H4 (cell line): ENCODE measurements around the gene KHDRBS1. TPM values are rescaled to one million over a fixed set of nuclear protein-coding genes. Genes with fewer than 3 reads are reported as not detected.
"Not testable (repeated sequence)": the region's sequence is repeated elsewhere in the genome, so short reads cannot be mapped to it uniquely, and the experiment has no call there.

Source experiments
- DNase-seq: peaks from one replicate; pipeline ENCODE4 v3.0.0-alpha.2; 2015; ENCODE audit warnings: low spot score
- total RNA-seq: library from RNA; depleted of rRNA; stranded (reverse); fragments of >200 nt; shearing (Covaris generic); gene quantifications from 2 replicates; pipeline ENCODE4 v1.2.3, GENCODE V29; 2014

The KHDRBS1 gene
- total RNA-seq, 1 experiment from 2014 or later = 67.7 TPM

DNA sequence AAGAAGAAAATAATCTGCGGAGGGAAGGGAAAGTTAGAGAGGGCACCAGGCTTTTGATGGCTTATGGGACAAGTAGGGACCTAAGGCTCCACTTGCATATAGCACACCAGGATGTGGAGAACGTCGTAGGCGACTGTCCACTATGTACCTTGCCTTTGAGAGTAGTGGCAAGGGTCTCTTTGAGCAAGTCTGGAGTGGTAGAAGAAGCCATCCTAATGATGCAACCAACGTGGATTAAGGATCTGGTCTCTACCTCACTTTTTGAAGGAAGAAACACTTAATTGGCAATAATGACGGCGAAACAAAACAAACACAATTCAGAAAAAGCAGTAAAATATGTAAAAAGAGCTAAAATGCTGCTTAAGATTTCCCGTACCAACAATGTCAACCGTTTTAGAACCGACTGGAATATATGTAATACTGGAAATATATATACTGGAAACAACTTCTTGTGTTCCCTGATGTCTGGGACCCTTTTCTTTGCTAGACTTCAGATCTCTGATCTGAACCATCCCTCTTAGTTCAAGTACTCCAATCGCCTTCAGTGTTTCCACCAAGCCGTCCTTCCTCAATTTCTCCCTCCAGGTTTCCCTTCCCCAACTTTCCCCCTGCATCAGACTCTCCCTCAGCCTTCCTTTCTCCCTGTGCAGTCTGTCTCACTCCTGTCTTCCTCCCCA lies 821 bp upstream of the KHDRBS1 start:
- DNase-seq = no peak

DNA sequence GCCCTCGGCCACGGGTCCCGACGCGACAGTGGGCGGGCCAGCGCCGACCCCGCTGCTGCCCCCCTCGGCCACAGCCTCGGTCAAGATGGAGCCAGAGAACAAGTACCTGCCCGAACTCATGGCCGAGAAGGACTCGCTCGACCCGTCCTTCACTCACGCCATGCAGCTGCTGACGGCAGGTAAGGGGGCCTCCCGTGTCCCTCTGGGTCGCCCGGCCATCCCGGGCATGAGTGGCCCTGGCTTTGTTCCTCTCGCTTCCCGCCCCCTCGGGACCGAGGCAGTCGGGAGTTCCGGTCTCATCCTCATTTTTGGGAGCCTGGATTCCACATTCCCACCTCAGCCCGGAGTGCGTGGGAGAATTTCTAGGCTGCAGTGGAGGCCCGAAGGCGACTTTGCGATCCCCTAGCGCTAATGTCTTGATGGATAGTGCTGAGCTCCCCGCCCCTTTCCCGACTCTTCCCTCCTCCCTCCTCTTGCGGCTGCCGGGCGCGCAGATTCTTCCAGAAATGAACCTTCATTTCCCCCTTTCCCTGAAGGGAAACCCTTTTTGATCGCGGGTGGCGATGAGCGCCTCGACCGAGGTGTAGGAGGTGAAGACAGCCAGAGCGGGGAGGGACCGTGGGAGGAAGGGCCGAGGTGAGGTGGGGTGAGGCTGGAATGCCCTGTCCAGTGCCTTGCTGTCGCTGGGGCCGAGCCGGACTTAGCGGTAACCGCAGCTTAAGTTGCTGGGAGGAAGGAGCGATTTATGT lies 705 bp downstream of the KHDRBS1 start:
- peak; percentile 9 for DNase-seq

DNA sequence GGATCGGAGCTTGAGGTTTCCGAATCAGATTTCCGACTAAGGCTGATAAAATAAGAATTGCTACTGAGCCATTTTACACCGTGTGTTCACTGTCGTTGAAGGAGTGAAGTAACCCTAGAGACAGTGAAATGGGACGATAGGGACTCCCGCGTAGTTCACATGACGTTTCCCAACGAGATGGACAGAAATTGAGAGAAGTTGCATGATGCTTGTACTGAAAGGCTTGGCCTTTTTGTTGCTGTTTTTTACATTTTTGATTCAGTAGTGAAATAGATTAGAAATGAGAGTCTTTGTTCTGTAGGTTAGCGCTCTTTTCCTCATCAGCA lies 1.2 kb downstream of the KHDRBS1 start:
- no peak for DNase-seq

DNA sequence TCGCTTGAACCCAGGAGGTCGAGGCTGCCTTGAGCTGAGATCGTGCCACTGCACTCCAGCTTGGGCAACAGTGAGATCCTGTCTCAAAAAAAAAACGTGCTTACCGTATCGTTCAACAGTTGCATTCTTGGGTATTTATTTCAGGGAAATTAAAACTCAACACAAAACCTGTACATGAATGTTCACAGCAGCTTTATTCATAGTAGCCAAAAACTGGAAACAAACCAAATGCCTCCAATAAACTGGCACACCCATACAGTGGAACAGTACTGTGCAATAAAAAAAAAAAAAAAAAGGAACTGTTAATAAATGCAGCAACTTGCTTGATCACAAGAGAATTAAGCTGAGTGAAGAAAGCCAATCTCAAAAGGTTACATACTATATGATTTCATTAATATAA lies 6.7 kb downstream of the KHDRBS1 start:
- no peak for DNase-seq

DNA sequence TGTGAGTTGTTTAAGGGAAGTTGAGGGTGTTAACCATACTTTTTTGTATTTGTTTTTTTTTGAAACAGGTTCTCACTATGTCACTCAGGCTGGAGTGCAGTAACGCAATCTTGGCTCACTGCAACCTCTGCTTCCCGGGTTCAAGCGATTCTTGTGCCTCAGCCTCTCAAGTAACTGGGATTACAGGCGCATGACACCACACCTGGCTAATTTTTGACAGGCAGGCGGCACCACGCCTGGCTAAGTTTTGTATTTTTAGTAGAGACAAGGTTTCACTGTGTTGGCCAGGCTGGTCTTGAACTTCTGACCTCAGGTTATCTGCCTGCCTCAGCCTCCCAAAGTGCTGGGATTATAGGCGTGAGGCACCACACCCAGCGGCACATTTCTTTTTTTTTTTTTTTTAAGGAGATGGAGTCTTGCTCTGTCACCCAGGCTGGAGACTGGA lies 7.9 kb downstream of the KHDRBS1 start:
- not testable (repeated sequence) for DNase-seq

DNA sequence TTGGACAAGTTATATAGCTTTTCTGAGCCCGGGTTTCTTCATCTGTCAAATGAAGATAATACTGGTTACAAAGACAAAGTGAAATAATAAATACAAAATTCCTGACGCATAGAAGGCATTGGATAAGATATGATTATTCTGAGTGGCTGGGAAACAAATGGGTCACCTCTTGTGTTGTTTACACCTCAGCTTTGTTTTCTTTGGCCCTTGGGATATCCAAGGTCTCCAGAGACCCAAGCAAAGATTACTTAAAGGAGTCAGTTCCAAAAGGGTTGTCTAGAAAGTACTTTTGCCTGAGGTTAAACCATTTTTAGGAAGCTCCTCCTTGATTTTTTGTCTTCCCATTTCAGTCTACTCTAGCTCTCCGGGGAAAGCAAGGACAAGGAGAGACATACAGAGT lies 9.7 kb downstream of the KHDRBS1 start:
- DNase-seq = no peak

DNA sequence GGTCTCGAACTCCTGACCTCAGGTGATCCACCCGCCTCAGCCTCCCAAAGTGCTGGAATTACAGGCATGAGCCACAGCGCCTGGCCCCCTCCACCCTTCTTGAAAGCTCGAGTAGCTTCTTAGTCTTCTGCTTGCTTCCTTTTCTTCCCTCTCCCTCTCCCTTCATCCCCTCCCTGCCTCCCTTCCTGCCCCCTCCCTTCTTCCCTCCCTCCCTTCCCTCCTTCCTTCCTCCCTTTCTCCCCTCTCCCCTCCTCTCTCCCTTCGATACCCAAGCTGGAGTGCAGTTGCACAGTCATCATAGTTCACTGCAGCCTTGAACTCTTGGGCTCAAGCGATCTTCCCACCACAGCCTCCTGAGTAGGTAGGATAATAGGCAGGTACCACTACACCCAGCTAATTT lies 11.8 kb downstream of the KHDRBS1 start:
- no peak for DNase-seq

DNA sequence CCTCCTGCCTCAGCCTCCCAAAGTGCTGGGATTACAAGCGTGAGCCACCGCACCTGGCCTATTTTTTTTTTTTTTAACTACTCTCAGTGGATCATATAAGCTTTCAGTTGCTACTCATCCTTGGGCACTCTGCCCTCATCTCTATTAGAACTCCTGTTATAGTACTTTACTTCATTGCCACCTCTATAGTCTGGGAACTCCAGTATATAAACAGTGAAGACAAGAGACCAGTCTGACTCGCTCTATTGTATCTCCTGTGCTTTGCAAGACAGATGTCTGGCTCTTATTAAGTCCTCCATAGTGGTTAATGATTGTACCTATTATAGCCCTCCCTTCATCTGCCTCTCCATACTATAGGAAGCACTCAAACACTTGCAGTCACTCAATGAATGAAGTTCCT lies 15.1 kb downstream of the KHDRBS1 start:
- no peak for DNase-seq

DNA sequence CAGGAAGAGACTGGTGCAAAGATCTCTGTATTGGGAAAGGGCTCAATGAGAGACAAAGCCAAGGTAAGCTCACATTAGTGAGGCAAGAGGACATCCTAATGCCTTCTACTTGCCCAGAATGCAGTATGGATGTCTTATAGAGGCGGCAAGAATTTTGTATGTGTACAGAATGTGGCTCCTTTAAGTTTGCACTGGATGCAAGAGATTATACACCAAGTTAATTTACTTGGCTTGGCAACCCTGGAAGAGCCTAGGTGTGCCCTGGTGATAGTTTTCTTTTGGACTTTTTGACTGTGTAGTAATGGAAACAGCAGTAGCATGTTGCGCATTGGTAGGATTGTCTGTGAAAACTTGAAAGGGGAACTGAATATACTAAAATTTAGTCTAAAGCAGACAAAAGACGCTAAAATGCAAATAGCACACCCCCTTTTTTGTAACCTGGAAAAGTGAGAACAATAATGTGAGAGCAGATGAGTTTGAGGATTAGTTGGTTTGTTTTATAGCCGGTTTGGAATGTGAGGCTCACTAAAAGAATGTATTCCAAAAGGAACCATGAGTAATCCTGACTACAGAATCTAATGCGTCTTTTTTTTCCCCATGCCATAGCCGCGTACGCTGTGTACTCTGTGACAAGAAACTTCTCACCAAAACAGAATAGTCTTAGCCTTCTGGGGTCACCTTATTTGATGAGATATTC lies 18.1 kb downstream of the KHDRBS1 start:
- no peak for DNase-seq

DNA sequence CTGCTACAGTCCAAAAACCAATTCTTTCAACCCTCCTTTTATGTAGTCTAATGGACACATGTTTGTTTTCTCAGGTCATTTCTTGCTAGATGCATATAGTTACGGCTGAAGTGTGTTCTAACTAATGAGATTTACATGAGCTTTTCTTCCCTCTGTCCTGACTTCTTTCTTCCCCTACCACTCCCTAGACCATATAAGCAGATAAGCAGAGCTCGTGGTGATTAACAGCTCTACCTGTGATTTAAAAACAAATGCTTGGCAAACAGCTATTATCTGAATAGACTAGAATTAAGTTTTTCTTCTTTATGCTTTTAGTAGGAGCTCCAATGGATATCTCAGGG lies 18.6 kb downstream of the KHDRBS1 start:
- no peak for DNase-seq

DNA sequence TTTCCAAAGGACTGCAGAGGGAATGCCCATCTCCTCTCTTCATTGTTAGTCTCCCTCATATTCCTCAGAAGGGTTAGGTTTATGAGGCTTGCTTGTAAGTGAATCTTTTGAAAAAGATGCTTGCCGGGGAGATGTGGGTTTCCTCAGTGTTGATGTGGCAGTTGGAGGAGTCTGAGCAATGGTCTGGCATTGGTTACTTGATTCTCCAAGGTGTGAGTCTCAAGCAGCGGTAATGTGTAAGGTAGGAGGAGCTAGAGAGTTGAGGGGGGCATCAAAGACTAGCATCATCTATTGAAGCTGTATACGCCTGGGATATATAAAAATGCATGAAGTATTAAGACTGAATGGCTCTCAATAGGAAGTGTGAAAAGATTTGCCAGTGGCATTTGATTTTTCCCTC lies 21.5 kb downstream of the KHDRBS1 start:
- no peak for DNase-seq

DNA sequence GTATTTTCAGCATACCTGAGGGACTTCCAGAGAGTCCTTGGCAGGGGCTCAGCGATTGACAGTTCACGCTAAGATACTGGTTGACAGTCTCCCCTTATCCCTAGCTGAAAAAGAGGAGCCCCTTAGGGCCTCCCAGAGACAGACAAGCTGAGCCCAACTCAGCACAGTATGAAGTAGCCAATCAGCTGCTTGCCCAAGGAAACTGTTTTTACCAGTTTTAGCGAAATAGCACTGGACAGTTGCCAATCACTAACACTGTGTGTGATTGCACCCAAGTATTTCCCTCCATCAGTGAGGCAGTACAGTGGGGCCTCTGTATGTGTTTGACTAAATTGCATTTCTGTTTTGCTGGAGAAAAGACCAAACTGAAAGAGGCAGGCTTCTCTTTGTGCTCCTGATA lies 27.0 kb downstream of the KHDRBS1 start:
- no peak for DNase-seq

DNA sequence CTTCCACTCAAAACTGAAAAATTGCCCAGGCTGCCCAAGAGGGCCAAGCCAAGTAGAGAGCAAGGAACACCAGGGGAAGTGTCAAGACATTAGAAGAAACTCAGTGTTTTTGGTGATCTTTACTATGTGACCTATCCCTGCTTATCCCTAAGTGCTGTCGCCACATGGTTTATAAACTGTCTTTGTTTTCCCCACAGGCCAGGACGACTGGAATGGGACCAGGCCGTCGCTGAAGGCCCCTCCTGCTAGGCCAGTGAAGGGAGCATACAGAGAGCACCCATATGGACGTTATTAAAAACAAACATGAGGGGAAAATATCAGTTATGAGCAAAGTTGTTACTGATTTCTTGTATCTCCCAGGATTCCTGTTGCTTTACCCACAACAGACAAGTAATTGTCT lies 28.7 kb downstream of the KHDRBS1 start:
- no peak for DNase-seq

DNA sequence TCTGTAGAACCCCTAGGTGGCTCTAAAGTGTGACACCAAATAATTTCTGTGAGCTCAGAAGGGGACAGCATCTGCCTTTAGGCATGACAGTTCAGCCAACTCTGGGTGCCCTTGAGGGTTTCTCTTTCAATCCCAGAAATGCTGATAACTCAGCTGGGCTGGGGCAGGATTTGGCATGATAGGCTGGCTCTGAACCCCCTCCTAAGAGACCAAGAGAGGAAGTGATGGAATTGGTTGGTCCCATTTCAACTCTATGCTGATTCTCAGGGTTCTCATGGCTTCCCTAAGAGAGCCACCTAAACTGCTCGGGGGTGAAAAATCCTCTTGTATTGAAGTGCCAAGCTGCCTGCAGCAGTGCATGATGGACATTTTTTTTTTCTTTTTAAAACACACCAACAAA lies 30.6 kb downstream of the KHDRBS1 start:
- no peak for DNase-seq

DNA sequence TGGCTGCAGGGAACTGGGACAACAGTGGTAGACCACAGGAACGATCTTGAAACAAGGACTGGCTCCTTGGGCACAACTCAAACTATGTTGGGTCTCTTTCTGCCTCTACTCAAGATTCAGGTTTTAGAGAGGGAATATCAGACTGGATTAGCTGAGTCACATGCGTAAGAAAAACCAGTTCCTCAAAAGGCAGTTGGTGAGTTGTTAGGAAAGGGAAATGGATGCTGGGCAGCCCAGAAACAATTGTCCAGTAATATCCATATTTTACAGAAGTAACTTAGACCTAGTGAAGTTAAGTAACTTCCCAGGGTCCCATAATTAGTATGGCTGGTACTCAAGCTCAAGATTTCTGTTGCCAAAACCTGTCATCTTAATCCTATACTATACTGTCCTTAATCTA lies 32.1 kb downstream of the KHDRBS1 start:
- DNase-seq = no peak

DNA sequence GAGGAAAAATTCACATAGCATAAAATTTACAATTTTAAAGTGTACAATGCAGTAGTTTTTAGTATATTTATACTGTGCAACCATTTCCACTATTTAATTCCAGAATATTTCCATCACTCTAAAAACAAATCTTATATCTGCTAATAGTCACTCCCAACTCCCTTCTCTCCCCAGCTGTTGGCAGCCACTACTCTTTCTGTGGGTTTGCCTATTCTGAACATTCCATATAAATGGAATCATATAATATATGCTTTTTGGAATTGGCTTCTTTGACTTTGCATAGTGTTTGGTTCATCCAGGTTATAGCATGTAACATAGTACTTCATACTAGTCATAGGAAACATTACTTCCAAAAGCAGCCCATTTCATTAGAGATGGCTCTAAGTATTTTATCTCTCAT lies 34.0 kb downstream of the KHDRBS1 start:
- DNase-seq = no peak

DNA sequence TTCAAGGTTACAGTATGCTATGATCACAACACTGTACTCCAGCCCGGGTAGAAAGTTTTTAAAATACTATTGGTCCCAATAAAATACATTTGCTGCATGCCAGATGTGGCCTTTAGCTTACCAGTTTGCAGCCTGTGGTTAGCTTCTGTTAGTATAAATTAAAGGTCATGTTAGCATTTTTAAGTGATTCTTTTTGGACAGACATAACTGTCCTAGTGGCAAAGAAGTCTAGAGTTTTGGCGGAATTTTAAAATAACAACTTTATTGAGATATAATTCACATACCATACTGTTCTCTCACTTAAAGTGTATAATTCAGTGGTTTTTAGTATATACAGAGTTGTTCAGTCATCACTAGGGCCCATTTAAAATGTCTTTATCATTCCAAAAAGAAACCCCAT lies 34.8 kb downstream of the KHDRBS1 start:
- no peak for DNase-seq

DNA sequence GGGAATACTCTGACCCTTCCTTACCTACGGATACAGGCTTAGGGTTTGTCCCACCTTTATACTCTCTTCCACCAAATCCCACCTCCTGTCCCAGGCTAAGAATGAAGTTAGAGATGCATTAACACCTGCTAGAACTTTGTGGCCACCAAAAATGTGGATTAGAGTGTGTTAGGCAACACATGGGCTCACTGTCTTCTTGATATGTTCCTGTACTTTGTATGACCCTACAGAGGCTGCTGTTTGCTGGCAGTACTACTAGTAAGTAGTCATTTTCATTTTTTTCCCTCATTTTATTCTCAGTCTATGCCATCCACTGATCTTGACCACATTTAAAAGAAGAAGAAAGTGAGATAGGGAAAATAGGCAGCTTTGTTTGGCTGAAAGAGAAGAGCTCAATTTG lies 38.0 kb downstream of the KHDRBS1 start:
- no peak for DNase-seq

DNA sequence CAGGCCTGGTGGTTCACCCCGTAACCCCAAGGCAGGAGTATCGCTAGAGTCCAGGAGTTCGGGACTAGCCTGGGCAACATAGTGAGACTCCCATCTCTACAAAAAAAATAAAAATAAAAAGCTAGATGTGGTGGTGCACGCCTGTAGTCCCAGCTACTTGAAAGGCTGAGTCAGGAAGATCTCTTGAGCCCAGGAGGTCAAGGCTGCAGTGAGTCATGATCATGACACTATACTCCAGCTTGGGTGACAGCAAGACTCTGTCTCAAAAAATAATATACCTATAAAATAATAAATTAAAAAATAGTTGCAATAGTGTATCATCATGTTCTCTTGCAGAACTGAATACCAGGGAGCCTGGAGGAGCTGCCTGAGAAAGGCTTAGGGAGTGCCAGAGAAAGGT lies 39.2 kb downstream of the KHDRBS1 start:
- no peak for DNase-seq

DNA sequence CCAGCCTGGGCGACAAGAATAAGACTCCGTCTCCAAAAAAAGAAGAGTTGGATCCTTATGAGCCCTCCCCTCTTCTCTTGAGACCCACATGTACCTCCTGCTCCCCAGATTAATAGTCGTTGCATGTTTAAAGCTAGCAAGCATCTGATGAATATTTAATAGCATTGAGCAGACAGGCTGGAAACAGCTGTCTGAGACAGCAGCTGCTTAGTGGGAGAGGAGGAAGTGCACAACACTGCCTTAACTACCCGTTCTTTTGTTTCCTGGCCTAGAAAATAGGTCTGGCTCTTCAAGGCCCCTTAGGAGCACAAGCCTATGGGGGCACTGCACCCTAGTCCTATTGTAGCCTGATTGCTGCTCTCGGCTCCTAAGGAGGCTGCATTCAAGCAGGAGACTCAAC lies 41.7 kb downstream of the KHDRBS1 start:
- DNase-seq = no peak

DNA sequence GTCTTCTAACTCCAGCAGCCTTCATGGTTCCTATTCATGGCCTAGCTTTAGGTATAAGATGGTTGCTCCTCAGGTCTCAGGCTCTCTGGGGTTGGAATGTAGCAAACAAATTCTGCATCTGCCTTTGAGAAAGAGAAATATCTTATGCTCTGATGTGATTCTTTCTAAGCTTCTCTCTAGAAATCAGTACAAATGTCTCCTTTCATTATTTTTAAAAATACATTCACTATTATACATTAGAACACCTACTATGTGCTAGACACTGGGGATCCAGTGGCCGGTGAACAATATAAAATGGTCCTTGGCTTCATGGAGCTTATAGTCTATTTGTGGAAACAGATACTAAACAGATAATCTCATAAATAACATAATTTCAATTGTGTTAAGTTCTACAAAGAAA lies 42.9 kb downstream of the KHDRBS1 start:
- DNase-seq = no peak

DNA sequence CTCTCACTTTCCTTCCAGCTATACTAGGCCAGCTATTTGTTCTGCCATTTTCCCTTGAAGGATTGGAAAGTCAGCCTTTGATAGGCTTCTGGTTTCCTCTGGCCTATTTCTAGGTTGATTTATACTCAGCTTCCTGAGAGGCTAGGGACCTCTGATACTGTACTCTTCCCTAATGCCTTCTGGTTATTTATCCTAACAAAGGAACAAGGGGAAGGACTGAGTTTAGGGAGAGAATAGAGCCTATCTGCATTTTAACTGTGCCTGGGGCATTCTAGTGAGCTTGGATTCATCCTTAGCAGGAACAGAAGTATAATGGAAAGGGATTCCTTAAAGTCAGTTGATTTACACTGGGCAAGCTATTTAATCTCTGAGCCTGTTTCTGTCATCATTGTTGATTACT lies 47.2 kb downstream of the KHDRBS1 start:
- DNase-seq = no peak

DNA sequence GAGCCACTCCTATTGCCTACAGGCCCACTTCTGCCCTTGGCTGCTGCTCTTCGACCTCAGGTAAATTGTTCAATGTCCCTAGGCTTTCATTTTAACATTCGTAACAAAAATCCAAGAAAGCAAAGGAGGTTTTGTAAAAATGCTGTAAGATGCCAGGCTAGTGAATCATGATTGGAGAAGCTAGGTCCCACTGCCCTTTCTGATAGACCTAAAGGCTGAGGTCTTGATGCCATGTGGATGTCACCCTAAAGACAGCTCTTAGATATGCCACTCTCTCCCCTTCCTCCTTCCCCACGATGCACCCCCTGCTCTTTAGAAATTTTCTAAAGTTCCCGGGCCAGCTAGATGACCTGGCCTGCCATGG lies 49.2 kb downstream of the KHDRBS1 start:
- no peak for DNase-seq
